NCI-H510A treated with DMSO at 0.1 percent for 48 hours (cell line): ENCODE measurements around the gene SORCS2.

Source experiments
- DNase-seq: peaks from one replicate; lab custom pipeline; 2025; lab: John Stamatoyannopoulos, UW

The SORCS2 gene

DNA sequence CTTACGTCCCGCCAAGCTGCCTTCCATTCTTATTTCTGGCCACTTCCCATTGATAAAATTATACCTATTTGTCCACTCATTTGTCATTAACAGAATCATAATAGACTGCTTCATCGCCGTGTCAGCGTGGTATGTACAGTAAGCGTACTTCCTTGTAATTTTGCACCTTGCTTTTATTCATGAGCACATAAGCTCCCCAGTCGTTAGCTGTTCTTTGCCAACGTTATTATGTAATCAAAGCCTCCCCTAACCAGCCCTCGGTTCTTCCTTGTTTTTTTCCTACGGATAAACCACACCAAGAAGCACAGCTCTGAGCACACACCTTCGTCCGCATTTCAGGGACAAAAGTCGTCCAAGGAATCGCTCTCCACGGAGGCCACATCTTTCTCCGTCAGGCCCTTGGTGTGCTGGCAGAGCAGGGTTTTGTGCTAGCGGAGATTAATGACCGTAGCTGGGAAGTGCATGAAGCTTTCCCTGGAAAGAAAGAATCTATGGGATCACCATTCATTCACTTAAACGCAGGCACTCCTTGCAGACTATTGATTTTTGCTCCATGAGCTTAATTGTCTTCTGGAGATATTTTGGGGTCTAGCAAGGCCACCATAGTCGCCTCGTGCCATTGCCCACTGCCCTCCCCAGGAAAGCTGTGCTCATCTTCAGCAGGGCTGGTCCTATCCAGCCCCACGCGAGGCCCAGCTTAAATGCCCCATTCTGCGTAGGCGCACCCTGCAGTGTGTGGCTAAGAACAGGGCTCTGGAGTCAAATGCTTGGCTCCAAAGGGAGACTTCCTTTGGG lies 443.3 kb downstream of the SORCS2 start:
- DNase-seq, result no peak

DNA sequence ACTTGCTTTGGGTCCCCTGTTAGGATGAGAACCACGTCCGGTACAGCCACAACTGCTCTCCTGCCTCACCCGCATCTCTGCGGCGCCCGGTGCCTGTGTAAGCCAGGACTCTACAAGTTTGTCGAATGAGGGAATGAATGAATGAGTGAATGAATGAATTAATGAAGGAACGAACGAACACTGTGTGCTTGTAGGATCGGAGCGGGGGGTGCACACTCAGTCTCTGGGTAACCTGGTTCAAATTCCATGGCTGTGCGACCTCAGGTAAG lies 443.8 kb downstream of the SORCS2 start:
- DNase-seq, result no peak

DNA sequence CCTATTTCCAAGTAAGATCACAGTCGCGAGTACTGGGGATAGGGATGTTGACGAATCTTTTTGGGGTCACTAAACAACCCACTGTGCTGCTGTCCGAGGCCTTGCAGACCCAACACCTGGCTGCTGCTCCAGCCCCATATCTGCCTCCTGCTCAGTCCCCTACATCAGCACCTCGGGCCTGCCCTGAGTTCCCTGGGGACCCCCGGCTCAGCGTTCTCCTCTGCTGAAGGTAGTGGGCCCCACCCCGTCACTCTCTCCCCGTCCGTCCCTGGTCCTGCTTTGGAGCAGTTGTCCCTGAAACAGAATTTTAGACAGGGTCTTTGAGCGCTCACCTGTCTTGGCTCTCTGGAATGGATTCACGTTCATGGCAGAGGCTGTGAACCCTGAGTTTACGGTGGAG lies 444.8 kb downstream of the SORCS2 start:
- DNase-seq, result no peak

GRCh38 chr4:7637971-7638370 lies 445.6 kb downstream of the SORCS2 start:
- DNase-seq, result no peak

DNA sequence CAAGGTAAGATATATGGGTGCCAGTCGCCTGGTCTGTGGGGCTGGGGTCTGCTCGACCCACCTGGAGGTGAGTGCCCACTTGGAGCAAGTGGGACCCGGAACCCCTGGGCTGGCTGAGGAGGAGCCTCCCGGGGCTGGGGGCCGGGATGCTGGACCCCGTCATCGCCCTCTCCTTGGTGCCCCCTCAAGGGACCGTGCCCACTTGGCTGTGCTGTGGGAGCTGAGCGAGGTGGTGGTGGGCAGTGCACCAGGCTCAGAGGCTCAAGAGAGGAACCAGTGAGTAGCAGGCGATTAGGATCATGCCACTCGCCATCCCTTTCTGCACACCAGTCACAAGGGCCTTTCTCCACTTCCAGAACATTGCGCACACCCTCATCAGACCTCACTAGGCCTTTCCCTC lies 446.2 kb downstream of the SORCS2 start:
- no peak for DNase-seq

DNA sequence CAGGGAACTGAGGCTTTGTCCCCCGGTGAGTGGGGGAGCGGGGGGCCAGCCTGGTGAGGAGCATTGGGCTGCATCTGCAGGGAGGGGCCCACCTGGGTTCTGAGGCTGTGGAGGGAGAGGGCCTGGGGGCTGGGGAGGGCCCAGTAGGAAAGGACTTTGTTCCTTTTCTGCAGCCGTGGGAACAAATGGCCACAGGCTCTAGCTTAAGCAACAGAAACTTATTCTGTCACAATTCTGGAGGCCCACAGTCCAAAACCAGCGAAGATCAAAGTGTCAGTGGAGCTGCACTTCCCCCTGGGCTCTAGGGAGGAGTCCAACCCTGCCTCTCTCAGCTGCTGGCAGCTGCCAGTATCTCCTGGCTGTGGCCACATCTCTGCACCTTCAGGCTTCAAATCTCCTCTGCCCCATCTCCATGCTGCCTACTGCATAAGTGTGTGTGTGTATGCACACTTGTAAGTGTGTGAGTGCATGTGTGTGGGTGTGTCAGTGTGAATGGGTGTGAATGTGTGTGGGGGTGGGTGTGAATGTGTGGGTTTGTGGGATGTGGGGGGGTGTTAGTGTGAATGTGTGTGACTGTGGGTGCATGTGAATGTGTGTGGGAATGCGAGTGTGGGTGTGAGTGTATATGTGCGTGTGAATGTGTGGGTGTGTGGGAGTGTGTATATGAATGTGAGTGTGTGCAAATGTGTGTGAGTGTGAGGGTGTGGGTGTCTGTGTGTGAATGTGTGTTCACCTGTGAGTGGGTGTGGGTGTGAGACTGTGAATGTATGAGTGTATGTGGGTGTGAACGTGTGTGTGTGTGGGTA lies 446.8 kb downstream of the SORCS2 start:
- DNase-seq, result no peak

DNA sequence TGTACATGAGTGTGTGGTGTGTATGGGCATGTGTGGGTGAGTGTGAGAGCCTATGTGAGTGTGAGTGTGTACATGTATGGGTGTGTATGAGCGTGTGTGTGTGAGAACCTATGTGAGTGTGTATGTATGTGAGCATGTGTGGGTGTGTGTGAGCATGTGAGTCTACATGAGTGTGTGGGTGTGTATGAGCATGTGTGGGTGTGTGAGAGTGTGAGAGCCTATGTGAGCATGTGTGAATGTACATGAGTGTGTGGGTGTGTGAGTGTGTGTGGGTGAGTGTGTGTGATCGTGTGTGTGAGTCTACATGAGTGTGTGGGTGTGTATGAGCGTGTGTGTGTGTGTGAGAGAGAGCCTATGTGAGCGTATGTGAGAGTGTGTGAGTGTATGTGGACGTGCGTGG lies 447.8 kb downstream of the SORCS2 start:
- DNase-seq, result no peak

- no peak for DNase-seq
These were observed 449.4 kb downstream of the SORCS2 start for GRCh38 chr4:7641712-7642111.

- no peak for DNase-seq
These were observed 450.6 kb downstream of the SORCS2 start for GRCh38 chr4:7642741-7643458.

DNA sequence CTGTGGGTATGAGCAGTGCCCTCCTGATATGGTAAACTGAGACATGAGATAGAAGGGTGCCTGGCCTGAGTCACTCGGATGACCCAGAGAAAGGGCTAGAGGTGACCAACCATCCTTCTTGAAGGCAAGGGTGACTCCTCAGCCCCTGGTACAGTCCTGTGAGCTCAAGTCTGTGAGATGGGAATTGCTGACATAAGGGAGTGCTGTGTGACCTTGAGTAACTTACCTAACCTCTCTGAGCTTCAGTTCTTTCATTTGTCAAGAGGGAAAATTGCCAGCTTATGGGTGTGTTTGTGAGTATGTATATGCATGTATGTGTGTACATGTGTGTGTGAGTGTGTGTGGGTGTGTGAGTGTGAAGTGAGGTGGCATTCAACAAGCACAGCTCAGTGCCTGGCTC lies 452.8 kb downstream of the SORCS2 start:
- DNase-seq, result no peak

GRCh38 chr4:7645956-7646355 lies 453.6 kb downstream of the SORCS2 start:
- no peak for DNase-seq

GRCh38 chr4:7646384-7647061 lies 454.2 kb downstream of the SORCS2 start:
- DNase-seq, result no peak

GRCh38 chr4:7647186-7647585 lies 454.8 kb downstream of the SORCS2 start:
- no peak for DNase-seq

GRCh38 chr4:7647600-7648543 lies 455.5 kb downstream of the SORCS2 start:
- no peak for DNase-seq

DNA sequence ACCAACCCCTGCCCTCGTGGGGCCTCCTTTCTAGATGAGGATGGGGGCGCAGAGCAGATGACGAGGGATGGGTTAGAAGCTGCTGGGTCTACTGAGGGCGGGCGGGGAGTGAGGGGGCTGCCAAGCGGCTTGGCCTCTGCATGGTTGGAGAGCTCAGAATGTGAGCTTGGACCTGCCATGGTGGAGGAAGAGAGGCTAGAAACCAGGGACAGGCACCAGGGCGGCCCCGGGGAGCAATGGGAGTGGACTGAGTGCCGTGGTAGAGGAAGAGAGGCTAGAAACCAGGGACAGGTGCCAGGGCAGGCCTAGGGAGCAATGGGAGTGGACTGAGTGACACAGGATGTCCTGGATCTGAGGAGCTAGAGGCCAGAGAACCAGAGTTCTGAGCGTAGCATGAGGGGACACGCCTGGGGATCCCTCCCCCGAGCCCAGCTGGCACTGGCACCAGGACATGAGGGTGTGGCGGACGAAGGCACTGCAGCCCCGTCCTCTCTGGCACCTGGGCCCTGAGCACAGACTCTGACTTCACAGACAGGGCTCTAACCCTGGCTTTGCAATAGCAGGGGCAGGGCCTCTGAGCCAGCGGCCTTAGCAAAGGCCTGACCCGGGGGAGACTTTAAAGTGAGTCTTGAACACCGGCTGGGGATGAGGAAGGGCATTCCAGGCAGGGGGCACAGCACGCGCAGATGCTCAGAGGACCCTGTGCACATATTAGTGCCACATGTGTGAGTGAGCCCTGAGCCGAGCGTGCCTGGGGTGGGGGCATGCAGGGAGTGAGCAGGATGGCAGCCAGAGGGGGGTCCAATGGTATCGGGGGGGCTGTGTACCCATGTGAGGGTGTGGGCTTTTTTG lies 456.4 kb downstream of the SORCS2 start:
- no peak for DNase-seq

DNA sequence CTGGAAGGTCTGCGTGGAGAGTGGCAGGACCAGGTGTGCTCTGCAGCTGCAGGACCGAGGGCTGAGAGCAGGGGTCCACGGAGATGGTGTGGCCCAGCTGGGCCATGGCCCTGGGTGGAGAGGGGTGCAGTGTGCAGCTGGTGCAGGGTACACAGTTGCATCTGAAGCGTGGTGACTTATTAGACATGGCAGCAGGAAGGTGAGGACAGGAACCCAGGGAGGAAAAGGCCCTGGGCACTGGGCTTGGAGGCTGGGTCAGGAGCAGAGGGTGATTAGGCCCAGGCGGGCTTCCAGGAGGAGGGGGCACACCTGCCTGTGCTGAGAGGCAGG lies 457.0 kb downstream of the SORCS2 start:
- DNase-seq, result no peak

DNA sequence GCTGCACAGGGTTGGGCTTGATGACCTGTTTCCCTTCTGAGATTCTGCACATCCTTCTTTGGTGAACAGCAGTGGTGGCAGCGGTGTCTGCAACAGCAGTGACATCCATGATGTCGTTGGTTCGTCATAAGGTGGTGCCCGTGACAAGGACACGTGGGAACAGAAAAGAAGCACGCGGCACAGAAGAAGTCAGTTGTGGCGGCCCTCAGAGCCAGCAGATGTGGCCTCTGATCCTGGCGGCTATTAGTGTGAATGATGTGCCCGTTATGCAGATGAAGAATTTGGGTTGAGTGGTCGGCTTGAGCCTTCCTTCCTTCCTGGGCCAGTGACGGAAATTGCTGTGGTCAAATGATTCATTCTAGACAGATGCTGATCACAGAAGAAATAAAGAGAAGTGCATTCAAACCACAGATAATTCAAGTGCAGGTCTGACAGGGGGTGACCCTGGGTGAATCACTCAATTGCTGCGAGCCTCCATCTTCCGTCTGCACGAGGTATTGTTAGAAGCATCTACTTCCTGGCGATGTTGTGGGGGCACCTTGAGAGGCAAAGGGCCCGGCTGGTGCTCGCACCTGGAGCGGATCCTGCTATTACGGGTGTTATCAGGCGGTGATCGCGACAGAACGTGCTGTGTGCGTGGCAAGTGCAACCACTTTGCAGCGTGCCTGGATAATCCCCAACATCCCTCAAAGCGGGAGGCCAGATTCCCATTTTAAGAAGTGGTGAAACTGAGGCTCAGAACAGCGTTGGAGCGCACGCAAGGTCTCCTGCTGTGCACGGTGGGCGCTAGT lies 457.6 kb downstream of the SORCS2 start:
- no peak for DNase-seq

GRCh38 chr4:7650606-7651385 lies 458.5 kb downstream of the SORCS2 start:
- no peak for DNase-seq

DNA sequence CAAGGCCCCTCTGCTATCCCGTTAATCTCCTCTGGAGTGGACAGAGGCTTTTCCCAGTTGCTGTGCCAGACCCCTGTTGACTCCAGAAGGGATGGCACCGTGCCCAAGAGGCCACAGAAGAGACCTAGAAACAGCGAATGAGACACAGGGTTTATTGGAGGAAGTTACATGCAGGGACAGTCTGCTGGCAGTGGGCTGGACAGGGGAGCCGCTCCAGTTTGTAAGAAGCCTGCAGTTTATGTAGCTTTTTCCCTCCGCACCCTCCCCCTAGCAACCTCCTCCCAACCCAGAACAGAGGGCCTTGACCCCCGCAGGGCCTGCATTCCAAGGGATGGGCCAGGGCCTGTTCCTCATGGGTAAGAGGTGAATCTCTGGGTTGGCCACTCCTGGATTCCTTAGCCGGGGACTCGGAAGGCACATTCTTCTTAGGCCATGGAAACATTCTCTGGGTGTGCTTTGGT lies 459.2 kb downstream of the SORCS2 start:
- DNase-seq, result no peak
